HepG2 (cell line): ENCODE measurements around the gene HHIPL1. TPM values are rescaled to one million over a fixed set of nuclear protein-coding genes. Genes with fewer than 3 reads are reported as not detected.

Experiments
- ATAC-seq: fragments of 200-7000 bp; cut with Tn5 transposase; 3 replicates; pipeline ENCODE4 v1.9.1; 2020; ENCODE audit warnings: mild to moderate bottlenecking, moderate library complexity
- BruUV-seq: library from RNA; stranded (reverse); fragments of 400-500 nt; replicated peaks from 2 replicates; lab custom pipeline; 2021; lab: Mats Ljungman, UMichigan
- CTCF ChIA-PET: fragments of 300-600 bp; formaldehyde crosslinking; extraction: SDS; loops from one replicate; lab custom pipeline; 2021; ENCODE audit warnings: low total read pairs, inconsistent platforms, low intra/inter-chr PET ratio; lab: Yijun Ruan, JAX
- POLR2A ChIA-PET: fragments of 350-600 bp; sonication (Branson Sonifier 250); formaldehyde crosslinking; loops from one replicate; lab custom pipeline; 2020; ENCODE audit warnings: antibody characterized with exemption, inconsistent platforms; lab: Yijun Ruan, JAX
- DNase-seq: peaks from one replicate; pipeline ENCODE4 v3.0.0-alpha.2; 2015; ENCODE audit warnings: low spot score
- FAIRE-seq: peaks from 3 replicates; lab custom pipeline; 2011; peaks lifted over from hg19 to GRCh38; lab: Jason Lieb, UNC
- H2AFZ ChIP-seq: one replicate; pipeline ENCODE4 v1.6.1; 2011; ENCODE audit warnings: low read length, inconsistent platforms
- H3K27ac ChIP-seq: fragments of 300-600 bp; 3 replicates; pipeline ENCODE4 v1.8.0; 2011; ENCODE audit warnings: mixed run types, mild to moderate bottlenecking, mixed read lengths, low read length, inconsistent platforms; ENCODE audit not compliant: insufficient read depth; ENCODE audit errors: extremely low read length
- H3K27me3 ChIP-seq, 2 experiments: fragments of 200-600 bp in 1 of 2; 2 replicates in 1 of 2; 3 replicates in 1 of 2; pipeline versions ENCODE4 v1.6.0 to v1.8.0; 2011; ENCODE audit warnings: low read length in 2 of 2, mild to moderate bottlenecking in 2 of 2, moderate library complexity in 2 of 2, inconsistent platforms in 1 of 2; ENCODE audit not compliant: insufficient read depth in 2 of 2, control insufficient read depth in 1 of 2
- H3K36me3 ChIP-seq, 2 experiments: fragments of 200-600 bp in 1 of 2; replicated peaks in 1 of 2; 2 replicates in 1 of 2; 3 replicates in 1 of 2; pipeline versions ENCODE4 v1.5.1 to v1.8.0; 2011; ENCODE audit warnings: low read length in 2 of 2, inconsistent platforms in 1 of 2; ENCODE audit not compliant: insufficient read depth in 2 of 2, control insufficient read depth in 1 of 2
- H3K4me1 ChIP-seq: 2 replicates; pipeline ENCODE4 v1.5.1; 2012; ENCODE audit warnings: low read length, inconsistent platforms; ENCODE audit not compliant: insufficient read depth
- H3K4me2 ChIP-seq: 2 replicates; pipeline ENCODE4 v1.6.0; 2011; ENCODE audit warnings: low read depth, low read length, inconsistent platforms
- H3K4me3 ChIP-seq, 3 experiments: fragments of 200-600 bp in 1 of 3; sonication (generic), shearing (Covaris generic) in 1 of 3; replicated peaks in 1 of 3; 2 replicates each; pipeline ENCODE4 v1.5.1; 2011 to 2016; ENCODE audit warnings: low read length in 3 of 3, inconsistent platforms in 2 of 3, low read depth in 2 of 3, mild to moderate bottlenecking in 2 of 3, control low read depth in 1 of 3, mixed read lengths in 1 of 3; ENCODE audit not compliant: insufficient read depth in 1 of 3
- H3K79me2 ChIP-seq: one replicate; pipeline ENCODE4 v1.6.1; 2011; ENCODE audit warnings: low read length, inconsistent platforms; ENCODE audit not compliant: insufficient read depth
- H3K9ac ChIP-seq: 2 replicates; pipeline ENCODE4 v1.6.0; 2011; ENCODE audit warnings: mild to moderate bottlenecking, low read depth, low read length, inconsistent platforms; ENCODE audit not compliant: insufficient read depth
- H3K9me3 ChIP-seq: 2 replicates; pipeline ENCODE4 v1.5.1; 2012; ENCODE audit warnings: mild to moderate bottlenecking, low read length
- H4K20me1 ChIP-seq: 2 replicates; pipeline ENCODE4 v1.6.0; 2011; ENCODE audit warnings: inconsistent platforms, mild to moderate bottlenecking, low read length, moderate library complexity; ENCODE audit not compliant: insufficient read depth
- GPN1 ChIP-seq: sonication (generic); formaldehyde crosslinking; IDR thresholded peaks from 2 replicates; pipeline ENCODE4 v1.5.1; 2020; ENCODE audit warnings: missing genetic modification reagents, borderline replicate concordance
- MAZ ChIP-seq, 2 experiments: sonication (generic) in 1 of 2; formaldehyde crosslinking in 1 of 2; IDR thresholded peaks; 2 replicates each; pipeline versions ENCODE4 v1.5.0 to v1.6.1; 2012 to 2020; ENCODE audit warnings: low read depth in 2 of 2, mild to moderate bottlenecking in 2 of 2, borderline replicate concordance in 1 of 2, improper control_type of control experiment in 1 of 2, low read length in 1 of 2, missing genetic modification reagents in 1 of 2, moderate library complexity in 1 of 2
- NR2F6 ChIP-seq, 2 experiments: IDR thresholded peaks; 2 replicates each; pipeline ENCODE4 v1.6.1; 2016; ENCODE audit warnings: antibody characterized with exemption in 1 of 2, mild to moderate bottlenecking in 1 of 2
- REPIN1 ChIP-seq: sonication (generic); formaldehyde crosslinking; IDR thresholded peaks from 2 replicates; pipeline ENCODE4 v1.8.0; 2022; ENCODE audit warnings: missing genetic modification reagents, low read depth, mild to moderate bottlenecking, borderline replicate concordance
- ZBTB14 ChIP-seq: sonication (generic); formaldehyde crosslinking; IDR thresholded peaks from 2 replicates; pipeline ENCODE4 v1.4.0; 2020; ENCODE audit warnings: missing genetic modification reagents
- ZNF224 ChIP-seq: sonication (generic); formaldehyde crosslinking; IDR thresholded peaks from 2 replicates; pipeline ENCODE4 v1.5.0; 2020; ENCODE audit warnings: mild to moderate bottlenecking, missing genetic modification reagents
- ZNF639 ChIP-seq: conservative IDR thresholded peaks from 2 replicates; pipeline ENCODE4 v1.6.1; 2018; ENCODE audit warnings: missing genetic modification reagents
- WGBS: methylation state at CpG from one replicate; pipeline ENCODE4 v1.1.6; 2017; ENCODE audit warnings: low lambda C conversion rate; 5-methylcytosine and 5-hydroxymethylcytosine counted together
- in situ Hi-C: cut with HindIII; loops from 2 replicates; pipeline ENCODE4 v1.10.0; 2017; ENCODE audit warnings: low pct_unique_long_range_greater_than_20kb; ENCODE audit not compliant: extremely low pct_ligation_motif_present
- intact Hi-C: fragments of 100-400 bp; cut with micrococcal nuclease; formaldehyde crosslinking; loops from one replicate; pipeline ENCODE4 v1.10.0; 2022; ENCODE audit not compliant: unreplicated experiment
- polyA plus RNA-seq, 8 experiments: library from polyadenylated mRNA; depleted of rRNA in 3 of 8; stranded (reverse) in 7 of 8; unstranded in 1 of 8; fragments of >200 nt; fragmentation: Illumina TruSeq in 4 of 8; extraction: Trizol in 4 of 8; gene quantifications; 2 replicates each; pipeline versions ENCODE4 v1.2.1 to v1.2.3, GENCODE V29; 2011 to 2016; ENCODE audit warnings: low read depth in 4 of 8, missing spikeins in 1 of 8, mixed read lengths in 1 of 8; ENCODE audit not compliant: insufficient read depth in 1 of 8
- total RNA-seq, 5 experiments: library from RNA; depleted of rRNA; stranded (reverse); fragments of >200 nt; fragmentation: Illumina TruSeq; extraction: Trizol; gene quantifications; 2 replicates each; pipeline ENCODE4 v1.2.3, GENCODE V29; 2016; ENCODE audit warnings: low read depth in 1 of 5

The HHIPL1 gene
- total and polyA plus RNA-seq, 2 of the 13 experiments (the other 11 are each of a cell fraction or from before 2014, with no cell fraction given): not detected

GRCh38 chr14:99664058-99664936, 19.4 kb downstream of the HHIPL1 start (continued):
- TF ChIP-seq GPN1 (no peak), MAZ (IDR thresholded peaks at IDR 0.05; ENCODE audit: borderline replicate concordance, low read depth, low read length) (no peak), MAZ (CRISPR knock-in tag; IDR thresholded peaks at IDR 0.05; ENCODE audit: low read depth) (no peak)

- no TSS peak for BruUV-seq
- CTCF ChIA-PET: no interaction called here
- H3K4me1 ChIP-seq: peaks cover 37% of the 10 kb centered on the region
- no peak overlapping the region for H2AFZ ChIP-seq
- H3K4me2 ChIP-seq: peak overlapping the region; percentile 37
- no peak for TF ChIP-seq ZBTB14 (CRISPR knock-in tag)
- TF ChIP-seq NR2F6 (IDR thresholded peaks at IDR 0.05): peak; percentile 8; the same call in 1 of the 2 replicates
- no peak for TF ChIP-seq NR2F6 (CRISPR knock-in tag; IDR thresholded peaks at IDR 0.05)
- no peak for TF ChIP-seq ZNF639 (CRISPR knock-in tag)
- TF ChIP-seq REPIN1 (CRISPR knock-in tag): no peak
- no peak for TF ChIP-seq ZNF224 (CRISPR knock-in tag)
- intact Hi-C loops (no loop called here), in situ Hi-C loops (no loop called here)
- FAIRE-seq (no peak), ATAC-seq (peak; percentile 9; the same call in 2 of the 3 replicates), DNase-seq (no peak)
- H4K20me1 ChIP-seq: no peaks in the 10 kb centered on the region
- H3K9ac ChIP-seq: no peak overlapping the region
- H3K9me3 ChIP-seq: no peaks in the 10 kb centered on the region
- H3K36me3 ChIP-seq: no peaks in the 10 kb centered on the region
- no peak overlapping the region for H3K27ac ChIP-seq
- POLR2A ChIA-PET: no interaction called here
- H3K79me2 ChIP-seq: no peaks in the 10 kb centered on the region
- no peak overlapping the region; a peak in 1 of 6 replicates for H3K4me3 ChIP-seq
- peaks cover 6 to 24% of the 10 kb centered on the region in 2 experiments; a peak in 3 of 5 replicates for H3K27me3 ChIP-seq
- WGBS: 21% methylated on average over 12 of the region's 12 CpGs
These were observed 20.0 kb downstream of the HHIPL1 start for GRCh38 chr14:99664937-99665273.
